HepG2 (cell line): ENCODE measurements around the gene MAPKAPK3. TPM values are rescaled to one million over a fixed set of nuclear protein-coding genes. Genes with fewer than 3 reads are reported as not detected.

Experiments used
- ATAC-seq: fragments of 200-7000 bp; cut with Tn5 transposase; 3 replicates; pipeline ENCODE4 v1.9.1; 2020; ENCODE audit warnings: mild to moderate bottlenecking, moderate library complexity
- BruUV-seq: library from RNA; stranded (reverse); fragments of 400-500 nt; replicated peaks from 2 replicates; lab custom pipeline; 2021; lab: Mats Ljungman, UMichigan
- CTCF ChIA-PET: fragments of 300-600 bp; formaldehyde crosslinking; extraction: SDS; loops from one replicate; lab custom pipeline; 2021; ENCODE audit warnings: low total read pairs, inconsistent platforms, low intra/inter-chr PET ratio; lab: Yijun Ruan, JAX
- POLR2A ChIA-PET: fragments of 350-600 bp; sonication (Branson Sonifier 250); formaldehyde crosslinking; loops from one replicate; lab custom pipeline; 2020; ENCODE audit warnings: antibody characterized with exemption, inconsistent platforms; lab: Yijun Ruan, JAX
- DNase-seq: peaks from one replicate; pipeline ENCODE4 v3.0.0-alpha.2; 2015; ENCODE audit warnings: low spot score
- FAIRE-seq: peaks from 3 replicates; lab custom pipeline; 2011; peaks lifted over from hg19 to GRCh38; lab: Jason Lieb, UNC
- H2AFZ ChIP-seq: one replicate; pipeline ENCODE4 v1.6.1; 2011; ENCODE audit warnings: low read length, inconsistent platforms
- H3K27ac ChIP-seq: fragments of 300-600 bp; 3 replicates; pipeline ENCODE4 v1.8.0; 2011; ENCODE audit warnings: mixed run types, mild to moderate bottlenecking, mixed read lengths, low read length, inconsistent platforms; ENCODE audit not compliant: insufficient read depth; ENCODE audit errors: extremely low read length
- H3K27me3 ChIP-seq, 2 experiments: fragments of 200-600 bp in 1 of 2; 2 replicates in 1 of 2; 3 replicates in 1 of 2; pipeline versions ENCODE4 v1.6.0 to v1.8.0; 2011; ENCODE audit warnings: low read length in 2 of 2, mild to moderate bottlenecking in 2 of 2, moderate library complexity in 2 of 2, inconsistent platforms in 1 of 2; ENCODE audit not compliant: insufficient read depth in 2 of 2, control insufficient read depth in 1 of 2
- H3K36me3 ChIP-seq, 2 experiments: fragments of 200-600 bp in 1 of 2; replicated peaks in 1 of 2; 2 replicates in 1 of 2; 3 replicates in 1 of 2; pipeline versions ENCODE4 v1.5.1 to v1.8.0; 2011; ENCODE audit warnings: low read length in 2 of 2, inconsistent platforms in 1 of 2; ENCODE audit not compliant: insufficient read depth in 2 of 2, control insufficient read depth in 1 of 2
- H3K4me1 ChIP-seq: 2 replicates; pipeline ENCODE4 v1.5.1; 2012; ENCODE audit warnings: low read length, inconsistent platforms; ENCODE audit not compliant: insufficient read depth
- H3K4me2 ChIP-seq: 2 replicates; pipeline ENCODE4 v1.6.0; 2011; ENCODE audit warnings: low read depth, low read length, inconsistent platforms
- H3K4me3 ChIP-seq, 3 experiments: fragments of 200-600 bp in 1 of 3; sonication (generic), shearing (Covaris generic) in 1 of 3; replicated peaks in 1 of 3; 2 replicates each; pipeline ENCODE4 v1.5.1; 2011 to 2016; ENCODE audit warnings: low read length in 3 of 3, inconsistent platforms in 2 of 3, low read depth in 2 of 3, mild to moderate bottlenecking in 2 of 3, control low read depth in 1 of 3, mixed read lengths in 1 of 3; ENCODE audit not compliant: insufficient read depth in 1 of 3
- H3K79me2 ChIP-seq: one replicate; pipeline ENCODE4 v1.6.1; 2011; ENCODE audit warnings: low read length, inconsistent platforms; ENCODE audit not compliant: insufficient read depth
- H3K9ac ChIP-seq: 2 replicates; pipeline ENCODE4 v1.6.0; 2011; ENCODE audit warnings: mild to moderate bottlenecking, low read depth, low read length, inconsistent platforms; ENCODE audit not compliant: insufficient read depth
- H3K9me3 ChIP-seq: 2 replicates; pipeline ENCODE4 v1.5.1; 2012; ENCODE audit warnings: mild to moderate bottlenecking, low read length
- H4K20me1 ChIP-seq: 2 replicates; pipeline ENCODE4 v1.6.0; 2011; ENCODE audit warnings: inconsistent platforms, mild to moderate bottlenecking, low read length, moderate library complexity; ENCODE audit not compliant: insufficient read depth
- ARNTL ChIP-seq: sonication (generic); formaldehyde crosslinking; IDR thresholded peaks from 2 replicates; pipeline ENCODE4 v1.4.0; 2020; ENCODE audit warnings: mild to moderate bottlenecking, missing genetic modification reagents
- ATF7 ChIP-seq, 2 experiments: fragments of 450-650 bp in 1 of 2; sonication (generic) in 1 of 2; formaldehyde crosslinking in 1 of 2; IDR thresholded peaks; 2 replicates each; pipeline versions ENCODE4 v1.4.0 to v1.6.1; 2016 to 2020; ENCODE audit warnings: antibody characterized with exemption in 1 of 2, mild to moderate bottlenecking in 1 of 2, missing genetic modification reagents in 1 of 2
- ATRX ChIP-seq: sonication (generic); formaldehyde crosslinking; IDR thresholded peaks from 2 replicates; pipeline ENCODE4 v1.4.0; 2020; ENCODE audit warnings: missing genetic modification reagents, borderline replicate concordance
- FLYWCH1 ChIP-seq: sonication (generic); formaldehyde crosslinking; IDR thresholded peaks from 2 replicates; pipeline ENCODE4 v1.8.1; 2023; ENCODE audit warnings: mild to moderate bottlenecking, missing genetic modification reagents
- FOXJ3 ChIP-seq: sonication (generic); formaldehyde crosslinking; IDR thresholded peaks from 2 replicates; pipeline ENCODE4 v1.4.0; 2020; ENCODE audit warnings: missing genetic modification reagents, mild to moderate bottlenecking, borderline replicate concordance
- IRF9 ChIP-seq: sonication (generic); formaldehyde crosslinking; IDR thresholded peaks from 2 replicates; pipeline ENCODE4 v1.8.0; 2022; ENCODE audit warnings: missing genetic modification reagents, mild to moderate bottlenecking, borderline replicate concordance
- KMT2B ChIP-seq: IDR thresholded peaks from 2 replicates; pipeline ENCODE4 v1.6.1; 2016; ENCODE audit warnings: missing genetic modification reagents, missing compliant biosample characterization
- PHF8 ChIP-seq: sonication (generic); formaldehyde crosslinking; IDR thresholded peaks from 2 replicates; pipeline ENCODE4 v1.5.0; 2020; ENCODE audit warnings: missing genetic modification reagents
- PLRG1 ChIP-seq: fragments of 450-650 bp; conservative IDR thresholded peaks from 2 replicates; pipeline ENCODE4 v1.6.1; 2016
- PREB ChIP-seq: sonication (generic); formaldehyde crosslinking; IDR thresholded peaks from 2 replicates; pipeline ENCODE4 v1.4.0; 2020; ENCODE audit warnings: missing genetic modification reagents
- RBFOX2 ChIP-seq: fragments of 200-400 bp; formaldehyde crosslinking; IDR thresholded peaks from 2 replicates; pipeline ENCODE4 v1.6.1; 2017; ENCODE audit warnings: low read depth, mild to moderate bottlenecking, low read length
- RFX3 ChIP-seq: IDR thresholded peaks from 2 replicates; pipeline ENCODE4 v1.6.1; 2016; ENCODE audit warnings: missing biosample characterization, missing genetic modification reagents
- ZMYM4 ChIP-seq: sonication (generic); formaldehyde crosslinking; IDR thresholded peaks from 2 replicates; pipeline ENCODE4 v1.8.1; 2023; ENCODE audit warnings: mild to moderate bottlenecking, missing genetic modification reagents
- ZNF260 ChIP-seq: sonication (generic); formaldehyde crosslinking; IDR thresholded peaks from 2 replicates; pipeline ENCODE4 v1.4.0; 2020; ENCODE audit warnings: missing genetic modification reagents, low read depth, mild to moderate bottlenecking, borderline replicate concordance
- ZNF331 ChIP-seq: sonication (generic); formaldehyde crosslinking; IDR thresholded peaks from 2 replicates; pipeline ENCODE4 v1.4.0; 2020; ENCODE audit warnings: missing genetic modification reagents
- ZNF569 ChIP-seq: sonication (generic); formaldehyde crosslinking; IDR thresholded peaks from 2 replicates; pipeline ENCODE4 v1.5.0; 2020; ENCODE audit warnings: mild to moderate bottlenecking, missing genetic modification reagents, moderate library complexity, borderline replicate concordance
- ZNF572 ChIP-seq: sonication (generic); formaldehyde crosslinking; IDR thresholded peaks from 2 replicates; pipeline ENCODE4 v1.5.1; 2020; ENCODE audit warnings: mild to moderate bottlenecking, missing genetic modification reagents
- WGBS: methylation state at CpG from one replicate; pipeline ENCODE4 v1.1.6; 2017; ENCODE audit warnings: low lambda C conversion rate; 5-methylcytosine and 5-hydroxymethylcytosine counted together
- in situ Hi-C: cut with HindIII; loops from 2 replicates; pipeline ENCODE4 v1.10.0; 2017; ENCODE audit warnings: low pct_unique_long_range_greater_than_20kb; ENCODE audit not compliant: extremely low pct_ligation_motif_present
- intact Hi-C: fragments of 100-400 bp; cut with micrococcal nuclease; formaldehyde crosslinking; loops from one replicate; pipeline ENCODE4 v1.10.0; 2022; ENCODE audit not compliant: unreplicated experiment
- polyA plus RNA-seq, 8 experiments: library from polyadenylated mRNA; depleted of rRNA in 3 of 8; stranded (reverse) in 7 of 8; unstranded in 1 of 8; fragments of >200 nt; fragmentation: Illumina TruSeq in 4 of 8; extraction: Trizol in 4 of 8; gene quantifications; 2 replicates each; pipeline versions ENCODE4 v1.2.1 to v1.2.3, GENCODE V29; 2011 to 2016; ENCODE audit warnings: low read depth in 4 of 8, missing spikeins in 1 of 8, mixed read lengths in 1 of 8; ENCODE audit not compliant: insufficient read depth in 1 of 8
- total RNA-seq, 5 experiments: library from RNA; depleted of rRNA; stranded (reverse); fragments of >200 nt; fragmentation: Illumina TruSeq; extraction: Trizol; gene quantifications; 2 replicates each; pipeline ENCODE4 v1.2.3, GENCODE V29; 2016; ENCODE audit warnings: low read depth in 1 of 5
- TF ChIP-seq, protein P1 (sequence below): sonication (generic); formaldehyde crosslinking; IDR thresholded peaks from 2 replicates; pipeline ENCODE4 v1.5.0; 2020; ENCODE audit warnings: mild to moderate bottlenecking, missing genetic modification reagents
- TF ChIP-seq, protein P2 (sequence below): IDR thresholded peaks from 2 replicates; pipeline ENCODE4 v1.6.1; 2016; ENCODE audit warnings: mild to moderate bottlenecking, missing biosample characterization, missing genetic modification reagents

Gene MAPKAPK3
- total and polyA plus RNA-seq, 2 of the 13 experiments (the other 11 are each of a cell fraction or from before 2014, with no cell fraction given), result 39.9 to 41.2 TPM

DNA sequence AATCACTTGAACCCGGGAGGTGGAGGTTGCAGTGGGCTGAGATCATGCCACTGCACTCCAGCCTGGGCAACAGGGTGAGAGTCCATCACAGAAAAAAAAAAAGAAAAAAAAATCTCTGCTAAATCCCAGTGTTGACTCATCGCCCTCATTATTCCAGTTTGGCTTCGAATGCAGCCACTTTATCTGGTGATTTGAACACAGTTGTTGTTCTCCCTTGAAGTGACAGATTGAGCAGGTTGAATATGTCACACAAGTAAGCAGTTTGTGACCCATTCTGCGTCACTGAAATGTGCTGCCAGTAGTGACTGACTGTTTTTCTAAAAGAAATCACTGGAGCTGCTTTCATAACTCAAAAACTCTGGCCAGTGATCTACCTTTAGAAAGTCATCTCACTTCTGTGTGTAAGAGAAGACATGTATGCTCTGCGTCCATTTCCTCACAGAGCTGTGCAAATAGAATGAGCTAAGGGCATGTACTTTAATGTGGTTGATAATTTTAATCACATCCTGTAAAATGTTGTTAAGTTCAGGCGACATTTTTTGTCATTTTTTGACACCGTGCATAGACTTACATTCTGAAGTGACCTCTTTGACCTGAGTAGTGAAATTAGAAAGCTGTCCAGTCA lies 70.3 kb downstream of the MAPKAPK3 start (continued):
- TF ChIP-seq FLYWCH1 (CRISPR knock-in tag), result no peak
- TF ChIP-seq RBFOX2, result no peak
- TF ChIP-seq KMT2B, result no peak
- TF ChIP-seq ARNTL (CRISPR knock-in tag), result no peak
- no peak for TF ChIP-seq ZNF572 (CRISPR knock-in tag)
- TF ChIP-seq ZNF569 (CRISPR knock-in tag), result no peak
- TF ChIP-seq PHF8 (CRISPR knock-in tag), result no peak
- no peak for TF ChIP-seq ATF7 (IDR thresholded peaks at IDR 0.05)
- no peak for TF ChIP-seq ATF7 (CRISPR knock-in tag; IDR thresholded peaks at IDR 0.05)

DNA sequence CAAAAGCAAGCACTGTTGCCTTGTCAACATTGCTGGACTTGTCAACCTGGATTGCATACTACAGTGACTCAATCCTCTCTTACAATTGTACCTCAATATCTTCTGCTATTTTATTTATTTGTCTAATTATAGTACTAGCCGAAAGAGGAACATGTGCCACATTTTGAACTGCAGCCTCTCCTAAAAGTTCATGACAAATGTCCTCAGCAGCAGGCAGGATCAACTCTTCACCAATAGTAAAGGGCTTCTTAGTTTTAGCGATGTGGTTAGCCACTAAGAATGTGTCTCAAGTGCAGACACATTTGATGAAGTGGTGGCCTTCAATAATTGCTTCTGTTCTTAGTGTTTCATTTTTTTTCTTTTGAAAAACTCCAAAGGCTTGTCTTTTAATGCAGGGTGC lies 71.0 kb downstream of the MAPKAPK3 start:
- Histone ChIP-seq H3K9ac (no peak overlapping the region), H3K27me3 (peaks cover 0 to 4% of the 10 kb centered on the region in 2 experiments; a peak in 1 of 5 replicates), H2AFZ (no peak overlapping the region), H3K4me2 (no peak overlapping the region), H3K9me3 (no peaks in the 10 kb centered on the region), H3K79me2 (no peaks in the 10 kb centered on the region), H3K4me1 (no peaks in the 10 kb centered on the region), H3K27ac (no peak overlapping the region), H3K36me3 (no peaks in the 10 kb centered on the region), H4K20me1 (no peaks in the 10 kb centered on the region), H3K4me3 (no peak overlapping the region)
- no TSS peak for BruUV-seq
- ChIA-PET CTCF (no interaction called here), POLR2A (no interaction called here)
- in situ Hi-C loops, result no loop called here
- ATAC-seq (no peak), DNase-seq (no peak), FAIRE-seq (no peak)
- intact Hi-C loops, result no loop called here
- WGBS, result 20% methylated on average over 2 of the region's 2 CpGs
- TF ChIP-seq ZNF331 (CRISPR knock-in tag), result no peak
- no peak for TF ChIP-seq ZNF260 (CRISPR knock-in tag)
- TF ChIP-seq RFX3, result no peak
- TF ChIP-seq FOXJ3 (CRISPR knock-in tag), result no peak
- TF ChIP-seq IRF9, result no peak
- TF ChIP-seq, protein P1, sequence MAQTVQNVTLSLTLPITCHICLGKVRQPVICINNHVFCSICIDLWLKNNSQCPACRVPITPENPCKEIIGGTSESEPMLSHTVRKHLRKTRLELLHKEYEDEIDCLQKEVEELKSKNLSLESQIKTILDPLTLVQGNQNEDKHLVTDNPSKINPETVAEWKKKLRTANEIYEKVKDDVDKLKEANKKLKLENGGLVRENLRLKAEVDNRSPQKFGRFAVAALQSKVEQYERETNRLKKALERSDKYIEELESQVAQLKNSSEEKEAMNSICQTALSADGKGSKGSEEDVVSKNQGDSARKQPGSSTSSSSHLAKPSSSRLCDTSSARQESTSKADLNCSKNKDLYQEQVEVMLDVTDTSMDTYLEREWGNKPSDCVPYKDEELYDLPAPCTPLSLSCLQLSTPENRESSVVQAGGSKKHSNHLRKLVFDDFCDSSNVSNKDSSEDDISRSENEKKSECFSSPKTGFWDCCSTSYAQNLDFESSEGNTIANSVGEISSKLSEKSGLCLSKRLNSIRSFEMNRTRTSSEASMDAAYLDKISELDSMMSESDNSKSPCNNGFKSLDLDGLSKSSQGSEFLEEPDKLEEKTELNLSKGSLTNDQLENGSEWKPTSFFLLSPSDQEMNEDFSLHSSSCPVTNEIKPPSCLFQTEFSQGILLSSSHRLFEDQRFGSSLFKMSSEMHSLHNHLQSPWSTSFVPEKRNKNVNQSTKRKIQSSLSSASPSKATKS, result no peak
- no peak for TF ChIP-seq PLRG1
- no peak for TF ChIP-seq ATRX (CRISPR knock-in tag)
- no peak for TF ChIP-seq ZMYM4 (CRISPR knock-in tag)
- TF ChIP-seq, protein P2, sequence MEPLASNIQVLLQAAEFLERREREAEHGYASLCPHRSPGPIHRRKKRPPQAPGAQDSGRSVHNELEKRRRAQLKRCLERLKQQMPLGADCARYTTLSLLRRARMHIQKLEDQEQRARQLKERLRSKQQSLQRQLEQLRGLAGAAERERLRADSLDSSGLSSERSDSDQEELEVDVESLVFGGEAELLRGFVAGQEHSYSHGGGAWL, result no peak
- no peak for TF ChIP-seq PREB (CRISPR knock-in tag)
